ENCODE data around the gene COL6A3. TPM values are rescaled to one million over a fixed set of nuclear protein-coding genes. Genes with fewer than 3 reads are reported as not detected.

The COL6A3 gene
- total RNA-seq, 1 donor from 2014 or later: 124 TPM

- no peak for DNase-seq (ENCODE audit: low read depth)
- H3K36me3 ChIP-seq (ENCODE audit: control insufficient read depth, insufficient read depth, low read length): no peaks in the 10 kb centered on the region
Measured at GRCh38 chr2:237361194-237362004, 52.6 kb downstream of the COL6A3 start.

GRCh38 chr2:237359894-237360780 lies 53.8 kb downstream of the COL6A3 start:
- Histone ChIP-seq H3K4me3 (ENCODE audit: low read depth, low read length) (no peak overlapping the region), H3K27me3 (ENCODE audit: control insufficient read depth, insufficient read depth, low read length) (peaks cover 4% of the 10 kb centered on the region), H3K36me3 (ENCODE audit: control insufficient read depth, insufficient read depth, low read length) (no peaks in the 10 kb centered on the region)
- no peak for DNase-seq (ENCODE audit: low read depth)
- no peak for TF ChIP-seq CTCF (IDR thresholded peaks at IDR 0.05; ENCODE audit: insufficient read depth, low read length, poor library complexity, severe bottlenecking)

More at GRCh38 chr2:237361194-237362004, 52.6 kb downstream of the COL6A3 start:
- Histone ChIP-seq H3K27me3 (ENCODE audit: control insufficient read depth, insufficient read depth, low read length) (peaks cover 4% of the 10 kb centered on the region), H3K4me3 (ENCODE audit: low read depth, low read length) (no peak overlapping the region)
- no peak for TF ChIP-seq CTCF (IDR thresholded peaks at IDR 0.05; ENCODE audit: insufficient read depth, low read length, poor library complexity, severe bottlenecking)

GRCh38 chr2:237359518-237359840 lies 54.5 kb downstream of the COL6A3 start:
- no peaks in the 10 kb centered on the region for H3K36me3 ChIP-seq (ENCODE audit: control insufficient read depth, insufficient read depth, low read length)
- no peak for TF ChIP-seq CTCF (IDR thresholded peaks at IDR 0.05; ENCODE audit: insufficient read depth, low read length, poor library complexity, severe bottlenecking)
- no peak overlapping the region for H3K4me3 ChIP-seq (ENCODE audit: low read depth, low read length)
- DNase-seq (ENCODE audit: low read depth): no peak
- H3K27me3 ChIP-seq (ENCODE audit: control insufficient read depth, insufficient read depth, low read length): peaks cover 4% of the 10 kb centered on the region

GRCh38 chr2:237358721-237359517 lies 55.0 kb downstream of the COL6A3 start:
- Histone ChIP-seq H3K4me3 (ENCODE audit: low read depth, low read length) (no peak overlapping the region), H3K36me3 (ENCODE audit: control insufficient read depth, insufficient read depth, low read length) (no peaks in the 10 kb centered on the region), H3K27me3 (ENCODE audit: control insufficient read depth, insufficient read depth, low read length) (peaks cover 4% of the 10 kb centered on the region)
- TF ChIP-seq CTCF (IDR thresholded peaks at IDR 0.05; ENCODE audit: insufficient read depth, low read length, poor library complexity, severe bottlenecking): no peak
- DNase-seq (ENCODE audit: low read depth): no peak

GRCh38 chr2:237355701-237356100 lies 58.3 kb downstream of the COL6A3 start:
- TF ChIP-seq CTCF (IDR thresholded peaks at IDR 0.05; ENCODE audit: insufficient read depth, low read length, poor library complexity, severe bottlenecking): no peak
- DNase-seq (ENCODE audit: low read depth): no peak
- Histone ChIP-seq H3K4me3 (ENCODE audit: low read depth, low read length) (no peak overlapping the region), H3K36me3 (ENCODE audit: control insufficient read depth, insufficient read depth, low read length) (no peaks in the 10 kb centered on the region), H3K27me3 (ENCODE audit: control insufficient read depth, insufficient read depth, low read length) (peaks cover 13% of the 10 kb centered on the region)
